H9 (cell line): ENCODE measurements around the gene RBL1. TPM values are rescaled to one million over a fixed set of nuclear protein-coding genes. Genes with fewer than 3 reads are reported as not detected.
"Not testable (repeated sequence)": the region's sequence is repeated elsewhere in the genome, so short reads cannot be mapped to it uniquely, and the experiment has no call there.

Experiments
- DNase-seq: peaks from one replicate; pipeline ENCODE4 v3.0.0-alpha.2; 2017
- H2AFZ ChIP-seq: one replicate; pipeline ENCODE4 v1.6.1; 2013; ENCODE audit warnings: mild to moderate bottlenecking, low read length, control low read depth, moderate library complexity
- H2AK5ac ChIP-seq: 2 replicates; pipeline ENCODE4 v1.6.1; 2013; ENCODE audit warnings: low read length, control low read depth, mixed read lengths; ENCODE audit not compliant: insufficient read length
- H2BK120ac ChIP-seq: one replicate; pipeline ENCODE4 v1.6.1; 2013; ENCODE audit warnings: low read depth, mild to moderate bottlenecking, low read length, control low read depth, inconsistent platforms; ENCODE audit not compliant: poor library complexity, severe bottlenecking
- H2BK12ac ChIP-seq: 2 replicates; pipeline ENCODE4 v1.6.1; 2013; ENCODE audit warnings: low read length, control low read depth, mixed read lengths, low read depth; ENCODE audit not compliant: insufficient read length
- H2BK15ac ChIP-seq: 2 replicates; pipeline ENCODE4 v1.6.1; 2013; ENCODE audit warnings: low read depth, low read length, control low read depth
- H2BK20ac ChIP-seq: one replicate; pipeline ENCODE4 v1.6.1; 2013; ENCODE audit warnings: low read depth, mild to moderate bottlenecking, low read length, control low read depth, inconsistent platforms; ENCODE audit not compliant: poor library complexity, severe bottlenecking
- H2BK5ac ChIP-seq: 2 replicates; pipeline ENCODE4 v1.6.1; 2013; ENCODE audit warnings: low read length, control low read depth, mixed read lengths; ENCODE audit not compliant: insufficient read length
- H3K14ac ChIP-seq: 2 replicates; pipeline ENCODE4 v1.6.1; 2013; ENCODE audit warnings: low read length, control low read depth; ENCODE audit not compliant: insufficient read depth
- H3K18ac ChIP-seq: 2 replicates; pipeline ENCODE4 v1.6.1; 2013; ENCODE audit warnings: low read depth, mild to moderate bottlenecking, mixed read lengths, low read length, control low read depth; ENCODE audit not compliant: insufficient read length
- H3K23ac ChIP-seq: 2 replicates; pipeline ENCODE4 v1.6.1; 2013; ENCODE audit warnings: low read length, control low read depth, mixed read lengths, low read depth; ENCODE audit not compliant: insufficient read length
- H3K23me2 ChIP-seq: 2 replicates; pipeline ENCODE4 v1.6.1; 2013; ENCODE audit warnings: low read depth, mild to moderate bottlenecking, mixed read lengths, low read length, control low read depth; ENCODE audit not compliant: insufficient read length, poor library complexity, severe bottlenecking
- H3K27ac ChIP-seq: 2 replicates; pipeline ENCODE4 v1.5.1; 2013; ENCODE audit warnings: low read length, control low read depth, mixed read lengths, low read depth; ENCODE audit not compliant: insufficient read length
- H3K27me3 ChIP-seq: 2 replicates; pipeline ENCODE4 v1.6.1; 2013; ENCODE audit warnings: low read length, control low read depth, inconsistent platforms; ENCODE audit not compliant: insufficient read depth
- H3K4ac ChIP-seq: 2 replicates; pipeline ENCODE4 v1.6.1; 2013; ENCODE audit warnings: low read depth, mild to moderate bottlenecking, control low read depth, inconsistent platforms, low read length, moderate library complexity
- H3K4me1 ChIP-seq: 2 replicates; pipeline ENCODE4 v1.6.1; 2013; ENCODE audit warnings: low read length, control low read depth, inconsistent platforms; ENCODE audit not compliant: insufficient read depth
- H3K4me2 ChIP-seq: 2 replicates; pipeline ENCODE4 v1.6.1; 2013; ENCODE audit warnings: low read length, control low read depth, mixed read lengths; ENCODE audit not compliant: insufficient read length, insufficient read depth
- H3K56ac ChIP-seq: 2 replicates; pipeline ENCODE4 v1.6.1; 2013; ENCODE audit warnings: low read depth, mild to moderate bottlenecking, mixed read lengths, low read length, control low read depth; ENCODE audit not compliant: insufficient read length
- H3K79me1 ChIP-seq: 2 replicates; pipeline ENCODE4 v1.6.1; 2013; ENCODE audit warnings: low read depth, mild to moderate bottlenecking, moderate library complexity, low read length, control low read depth, inconsistent platforms; ENCODE audit not compliant: insufficient read depth, poor library complexity, severe bottlenecking
- H3K79me2 ChIP-seq: 2 replicates; pipeline ENCODE4 v1.6.1; 2013; ENCODE audit warnings: low read length, control low read depth, inconsistent platforms; ENCODE audit not compliant: insufficient read depth
- H3K9ac ChIP-seq: 2 replicates; pipeline ENCODE4 v1.6.1; 2013; ENCODE audit warnings: low read length, control low read depth, mixed read lengths; ENCODE audit not compliant: insufficient read length; ENCODE audit errors: extremely low read depth
- H3K9me3 ChIP-seq: one replicate; pipeline ENCODE4 v1.6.1; 2013; ENCODE audit warnings: low read depth, low read length, inconsistent platforms; ENCODE audit not compliant: control insufficient read depth
- H3T11ph ChIP-seq: one replicate; pipeline ENCODE4 v1.6.1; 2013; ENCODE audit warnings: mild to moderate bottlenecking, low read length, control low read depth, inconsistent platforms
- H4K20me1 ChIP-seq: one replicate; pipeline ENCODE4 v1.6.1; 2013; ENCODE audit not compliant: control insufficient read depth, insufficient read length, insufficient read depth
- H4K5ac ChIP-seq: 2 replicates; pipeline ENCODE4 v1.6.1; 2013; ENCODE audit warnings: low read depth, mild to moderate bottlenecking, mixed read lengths, low read length, control low read depth; ENCODE audit not compliant: insufficient read length
- H4K8ac ChIP-seq: replicated peaks from 2 replicates; pipeline ENCODE4 v1.6.1; 2013; ENCODE audit warnings: low read length, control low read depth, mixed read lengths, low read depth; ENCODE audit not compliant: insufficient read length
- H4K91ac ChIP-seq: 2 replicates; pipeline ENCODE4 v1.6.1; 2013; ENCODE audit warnings: low read depth, mild to moderate bottlenecking, moderate library complexity, mixed read lengths, low read length, control low read depth; ENCODE audit not compliant: insufficient read length
- H3K27ac Mint-ChIP-seq, 3 experiments: 2 replicates in 2 of 3; 3 replicates in 1 of 3; pipeline ENCODE4 v1.8.0; 2020 to 2021; ENCODE audit warnings: mixed read lengths in 3 of 3, mild to moderate bottlenecking in 1 of 3, moderate library complexity in 1 of 3
- H3K27me3 Mint-ChIP-seq: 2 replicates; pipeline ENCODE4 v1.8.0; 2021; ENCODE audit warnings: low read depth, mild to moderate bottlenecking, moderate library complexity, mixed read lengths
- H3K36me3 Mint-ChIP-seq, 3 experiments: 2 replicates in 2 of 3; 3 replicates in 1 of 3; pipeline ENCODE4 v1.8.0; 2020 to 2021; ENCODE audit warnings: low read depth in 3 of 3, mixed read lengths in 3 of 3; ENCODE audit not compliant: insufficient read depth in 1 of 3
- H3K4me1 Mint-ChIP-seq, 2 experiments: 2 replicates each; pipeline ENCODE4 v1.8.0; 2020; ENCODE audit warnings: mixed read lengths in 2 of 2
- H3K4me3 Mint-ChIP-seq, 2 experiments: 2 replicates in 1 of 2; 3 replicates in 1 of 2; pipeline ENCODE4 v1.8.0; 2020 to 2021; ENCODE audit warnings: mild to moderate bottlenecking in 2 of 2, mixed read lengths in 2 of 2, moderate library complexity in 1 of 2
- H3K9me3 Mint-ChIP-seq, 2 experiments: 2 replicates in 1 of 2; 3 replicates in 1 of 2; pipeline ENCODE4 v1.8.0; 2020; ENCODE audit warnings: mild to moderate bottlenecking in 2 of 2, mixed read lengths in 2 of 2, moderate library complexity in 1 of 2
- CTCF ChIP-seq: fragments of 200-600 bp; sonication (generic); conservative IDR thresholded peaks from 3 replicates; pipeline ENCODE4 v1.8.0; 2021; ENCODE audit warnings: antibody characterized with exemption, mild to moderate bottlenecking
- WGBS: extraction: QIAGEN DNeasy Blood & Tissue Kit; methylation state at CpG from one replicate; pipeline ENCODE4 v1.1.7; 2013; ENCODE audit warnings: missing lambda C conversion rate, low lambda C conversion rate, mixed read lengths; ENCODE audit not compliant: insufficient read length; ENCODE audit errors: extremely low coverage; 5-methylcytosine and 5-hydroxymethylcytosine counted together
- total RNA-seq: library from RNA; stranded (reverse); gene quantifications from 2 replicates; pipeline ENCODE4 v1.2.1, GENCODE V29; 2021

Gene RBL1
- total RNA-seq, 1 experiment from 2014 or later, result 14.1 TPM

- no peak for DNase-seq
- H2BK120ac ChIP-seq, result no peak overlapping the region
- no peaks in the 10 kb centered on the region for H3K23me2 ChIP-seq
- no peak overlapping the region for H3K23ac ChIP-seq
- H2BK5ac ChIP-seq, result no peak overlapping the region
- H4K20me1 ChIP-seq, result no peaks in the 10 kb centered on the region
- no peaks in the 10 kb centered on the region for H3K79me1 ChIP-seq
- no peaks in the 10 kb centered on the region for H3K9me3 ChIP-seq
- H3K27me3 ChIP-seq, result no peaks in the 10 kb centered on the region
- no peak overlapping the region for H4K5ac ChIP-seq
- TF ChIP-seq CTCF, result no peak
- Mint-ChIP-seq H3K4me3 (no peak overlapping the region), H3K27me3 (no peaks in the 10 kb centered on the region), H3K27ac (no peak overlapping the region; a peak in 1 of 7 replicates), H3K4me1 (no peaks in the 10 kb centered on the region), H3K36me3 (peaks cover 19 to 50% (median 36%) of the 10 kb centered on the region in 3 experiments), H3K9me3 (peaks cover 8 to 11% of the 10 kb centered on the region in 2 experiments; a peak in 4 of 5 replicates)
- H3K18ac ChIP-seq, result no peak overlapping the region
- no peak overlapping the region for H3K27ac ChIP-seq
- H3K4me2 ChIP-seq, result no peak overlapping the region
- H3K4me1 ChIP-seq, result no peaks in the 10 kb centered on the region
- no peak overlapping the region for H4K8ac ChIP-seq
- no peak overlapping the region for H3K4ac ChIP-seq
- H3K14ac ChIP-seq, result no peak overlapping the region
- no peak overlapping the region for H3K9ac ChIP-seq
- no peak overlapping the region for H2AK5ac ChIP-seq
- H3T11ph ChIP-seq, result no peak overlapping the region
- H2BK15ac ChIP-seq, result no peak overlapping the region
- no peak overlapping the region for H2BK20ac ChIP-seq
- no peak overlapping the region for H4K91ac ChIP-seq
- H3K56ac ChIP-seq, result no peak overlapping the region
- no peak overlapping the region for H2AFZ ChIP-seq
- H3K79me2 ChIP-seq, result no peaks in the 10 kb centered on the region
- no peak overlapping the region for H2BK12ac ChIP-seq
These were observed 87.7 kb downstream of the RBL1 start for GRCh38 chr20:37007898-37008649.

GRCh38 chr20:37005062-37005942 lies 90.5 kb downstream of the RBL1 start:
- H3T11ph ChIP-seq, H2AK5ac ChIP-seq, H4K20me1 ChIP-seq, H2BK15ac ChIP-seq, H3K4me1 ChIP-seq, H3K4ac ChIP-seq, H2BK120ac ChIP-seq, H3K14ac ChIP-seq, H3K79me1 ChIP-seq, H3K9me3 Mint-ChIP-seq, H2BK20ac ChIP-seq, H3K27ac Mint-ChIP-seq, H3K27me3 Mint-ChIP-seq, H3K4me2 ChIP-seq, H3K27me3 ChIP-seq, H2BK12ac ChIP-seq, H3K56ac ChIP-seq, H3K79me2 ChIP-seq, H3K9me3 ChIP-seq, H3K27ac ChIP-seq, H2BK5ac ChIP-seq, DNase-seq, H2AFZ ChIP-seq, H3K18ac ChIP-seq, H3K9ac ChIP-seq, H3K4me1 Mint-ChIP-seq, H3K23ac ChIP-seq, H4K8ac ChIP-seq, H3K23me2 ChIP-seq, H3K4me3 Mint-ChIP-seq, H4K5ac ChIP-seq, H4K91ac ChIP-seq: not testable (repeated sequence)
- peaks cover 16 to 43% (median 31%) of the 10 kb centered on the region in 3 experiments for H3K36me3 Mint-ChIP-seq
- no CpG with 5 or more reads among the region's 11 CpGs for WGBS
